ENCODE measurements around the gene GRM1.

GRCh38 chr6:146135167-146135566 lies 106.3 kb downstream of the GRM1 start:
- no peak for TF ChIP-seq CTCF (IDR thresholded peaks at IDR 0.05)
- no peak for TF ChIP-seq POLR2A (IDR thresholded peaks at IDR 0.05)
- no peak for TF ChIP-seq EP300 (IDR thresholded peaks at IDR 0.05)
- TF ChIP-seq POLR2AphosphoS5 (IDR thresholded peaks at IDR 0.05), result no peak

Measured in stomach (tissue), 4 donors.